H1 (cell line): Measurements from ENCODE around the gene ERGIC2. TPM values are rescaled to one million over a fixed set of nuclear protein-coding genes. Genes with fewer than 3 reads are reported as not detected.

ENCODE experiments used
- CTCF ChIA-PET: fragments of 300-600 bp; sonication (Branson Sonifier 250); formaldehyde crosslinking; loops from one replicate; lab custom pipeline; 2021; ENCODE audit not compliant: partially characterized antibody; lab: Charles Lee
- POLR2A ChIA-PET: fragments of 300-600 bp; sonication (Branson Sonifier 250); formaldehyde crosslinking; loops from one replicate; lab custom pipeline; 2021; ENCODE audit warnings: inconsistent platforms; ENCODE audit not compliant: partially characterized antibody; lab: Charles Lee
- DNase-seq, 2 experiments: peaks; one replicate each; pipeline versions ENCODE4 v3.0.0 to v3.0.0-alpha.2; 2010 to 2022; ENCODE audit warnings: low spot score in 2 of 2, low read depth in 1 of 2, mixed read lengths in 1 of 2
- FAIRE-seq: peaks from 2 replicates; lab custom pipeline; 2011; peaks lifted over from hg19 to GRCh38; lab: Jason Lieb, UNC
- H2AFZ ChIP-seq: 2 replicates; pipeline ENCODE4 v1.8.1; 2012; ENCODE audit warnings: low read length, inconsistent platforms
- H2AK5ac ChIP-seq: 2 replicates; pipeline ENCODE4 v1.6.1; 2013; ENCODE audit warnings: low read depth, low read length
- H2BK120ac ChIP-seq: replicated peaks from 2 replicates; pipeline ENCODE3; 2013; ENCODE audit warnings: low read depth, low read length, inconsistent platforms
- H2BK12ac ChIP-seq: 2 replicates; pipeline ENCODE4 v1.6.1; 2013; ENCODE audit warnings: low read depth, low read length
- H2BK15ac ChIP-seq: 2 replicates; pipeline ENCODE4 v1.6.1; 2013; ENCODE audit warnings: low read length
- H2BK20ac ChIP-seq: 2 replicates; pipeline ENCODE4 v1.6.1; 2013; ENCODE audit warnings: low read length
- H2BK5ac ChIP-seq: 2 replicates; pipeline ENCODE4 v1.6.1; 2013; ENCODE audit warnings: low read depth, low read length
- H3K14ac ChIP-seq: 2 replicates; pipeline ENCODE4 v1.6.1; 2013; ENCODE audit warnings: inconsistent platforms; ENCODE audit not compliant: insufficient read length
- H3K18ac ChIP-seq: 2 replicates; pipeline ENCODE4 v1.6.1; 2013; ENCODE audit warnings: low read length; ENCODE audit errors: extremely low read depth
- H3K23ac ChIP-seq: 2 replicates; pipeline ENCODE4 v1.6.1; 2013; ENCODE audit warnings: inconsistent platforms; ENCODE audit not compliant: insufficient read length
- H3K23me2 ChIP-seq: 2 replicates; pipeline ENCODE4 v1.6.1; 2013; ENCODE audit warnings: low read depth, low read length
- H3K27ac ChIP-seq: 2 replicates; pipeline ENCODE4 v1.6.1; 2011; ENCODE audit warnings: low read depth, low read length, inconsistent platforms
- H3K27me3 ChIP-seq, 4 experiments: replicated peaks in 1 of 4; 1 replicate in 1 of 4; 2 replicates in 3 of 4; pipeline versions ENCODE4 v1.6.1 to v1.8.1; 2011 to 2013; ENCODE audit warnings: low read length in 3 of 4, mild to moderate bottlenecking in 3 of 4, inconsistent platforms in 2 of 4, mixed read lengths in 2 of 4, moderate library complexity in 1 of 4; ENCODE audit not compliant: control insufficient read depth in 3 of 4, insufficient read depth in 3 of 4; ENCODE audit errors: extremely low read depth in 1 of 4
- H3K36me3 ChIP-seq, 4 experiments: 2 replicates each; pipeline versions ENCODE4 v1.6.1 to v1.8.1; 2011 to 2013; ENCODE audit warnings: mild to moderate bottlenecking in 4 of 4, low read length in 3 of 4, moderate library complexity in 2 of 4, control low read depth in 1 of 4, inconsistent platforms in 1 of 4; ENCODE audit not compliant: insufficient read depth in 4 of 4, control insufficient read depth in 2 of 4
- H3K4ac ChIP-seq: replicated peaks from 2 replicates; pipeline ENCODE3; 2013; ENCODE audit warnings: low read length, low read depth, mixed read lengths, inconsistent platforms; ENCODE audit not compliant: insufficient read length
- H3K4me1 ChIP-seq, 4 experiments: replicated peaks in 1 of 4; 1 replicate in 1 of 4; 2 replicates in 3 of 4; pipeline versions ENCODE4 v1.6.1 to v1.8.1; 2011 to 2013; ENCODE audit warnings: low read length in 3 of 4, inconsistent platforms in 2 of 4, mixed read lengths in 1 of 4; ENCODE audit not compliant: insufficient read depth in 4 of 4, control insufficient read depth in 3 of 4
- H3K4me2 ChIP-seq, 2 experiments: 2 replicates each; pipeline versions ENCODE4 v1.6.1 to v1.8.1; 2011 to 2013; ENCODE audit warnings: low read depth in 2 of 2, low read length in 2 of 2, control low read depth in 1 of 2, inconsistent platforms in 1 of 2, mild to moderate bottlenecking in 1 of 2; ENCODE audit not compliant: insufficient read depth in 1 of 2
- H3K4me3 ChIP-seq, 4 experiments: fragments of 200-600, 300-600 bp in 1 of 4; sonication (generic), shearing (Covaris generic), sonication (Bioruptor Twin) in 1 of 4; 2 replicates each; pipeline versions ENCODE4 v1.5.1 to v1.8.1; 2011 to 2016; ENCODE audit warnings: low read length in 4 of 4, low read depth in 3 of 4, control low read depth in 2 of 4, inconsistent platforms in 2 of 4, mild to moderate bottlenecking in 2 of 4, mixed read lengths in 1 of 4, moderate library complexity in 1 of 4; ENCODE audit not compliant: insufficient read depth in 2 of 4; ENCODE audit errors: extremely low read depth in 1 of 4
- H3K56ac ChIP-seq: replicated peaks from 2 replicates; pipeline ENCODE3; 2013; ENCODE audit warnings: low read depth, mild to moderate bottlenecking, mixed read lengths, low read length, inconsistent platforms; ENCODE audit not compliant: insufficient read length
- H3K79me1 ChIP-seq: 2 replicates; pipeline ENCODE4 v1.6.1; 2013; ENCODE audit warnings: low read depth, low read length, control low read depth
- H3K79me2 ChIP-seq, 2 experiments: 2 replicates each; pipeline versions ENCODE4 v1.6.1 to v1.8.1; 2012 to 2013; ENCODE audit warnings: low read length in 2 of 2, mild to moderate bottlenecking in 2 of 2, inconsistent platforms in 1 of 2; ENCODE audit not compliant: insufficient read depth in 2 of 2, control insufficient read depth in 1 of 2
- H3K9ac ChIP-seq, 4 experiments: replicated peaks in 1 of 4; 1 replicate in 1 of 4; 2 replicates in 3 of 4; pipeline versions ENCODE4 v1.6.1 to v1.8.1; 2011 to 2013; ENCODE audit warnings: low read depth in 3 of 4, low read length in 3 of 4, control low read depth in 2 of 4, mild to moderate bottlenecking in 2 of 4, moderate library complexity in 2 of 4, inconsistent platforms in 1 of 4; ENCODE audit errors: extremely low read depth in 1 of 4
- H3K9me3 ChIP-seq, 2 experiments: 2 replicates each; pipeline versions ENCODE4 v1.6.1 to v1.8.1; 2012 to 2013; ENCODE audit warnings: mild to moderate bottlenecking in 2 of 2, moderate library complexity in 2 of 2, control low read depth in 1 of 2, inconsistent platforms in 1 of 2, low read depth in 1 of 2, low read length in 1 of 2, mixed read lengths in 1 of 2; ENCODE audit not compliant: insufficient read depth in 2 of 2
- H4K20me1 ChIP-seq, 2 experiments: replicated peaks in 1 of 2; 2 replicates each; pipeline versions ENCODE3 to v1.8.1; 2011 to 2013; ENCODE audit warnings: inconsistent platforms in 2 of 2, low read length in 2 of 2, mild to moderate bottlenecking in 1 of 2; ENCODE audit not compliant: insufficient read depth in 2 of 2, control insufficient read depth in 1 of 2
- H4K5ac ChIP-seq: 2 replicates; pipeline ENCODE4 v1.6.1; 2013; ENCODE audit warnings: low read length, low read depth, mixed read lengths, inconsistent platforms; ENCODE audit not compliant: insufficient read length
- H4K8ac ChIP-seq: 2 replicates; pipeline ENCODE4 v1.8.0; 2013; ENCODE audit warnings: mild to moderate bottlenecking, moderate library complexity, low read length, inconsistent platforms; ENCODE audit not compliant: insufficient read depth; ENCODE audit errors: extremely low read depth
- H4K91ac ChIP-seq: replicated peaks from 2 replicates; pipeline ENCODE3; 2013; ENCODE audit warnings: low read length, mixed read lengths, inconsistent platforms; ENCODE audit not compliant: insufficient read length
- CHD2 ChIP-seq: IDR thresholded peaks from 2 replicates; pipeline ENCODE4 v1.6.1; 2012; ENCODE audit warnings: low read length, improper control_type of control experiment
- CTCF ChIP-seq, 3 experiments: IDR thresholded peaks; 1 replicate in 2 of 3; 2 replicates in 1 of 3; pipeline versions ENCODE4 v1.5.1 to v1.6.1; 2011; ENCODE audit warnings: low read length in 3 of 3, mild to moderate bottlenecking in 3 of 3, inconsistent platforms in 2 of 3, low read depth in 1 of 3, moderate library complexity in 1 of 3; ENCODE audit not compliant: insufficient read depth in 1 of 3; ENCODE audit errors: control extremely low read depth in 1 of 3
- JUND ChIP-seq: IDR thresholded peaks from 2 replicates; pipeline ENCODE4 v1.6.1; 2011; ENCODE audit warnings: mild to moderate bottlenecking, improper control_type of control experiment, low read length
- polyA plus RNA-seq, 7 experiments: library from polyadenylated mRNA; depleted of rRNA in 3 of 7; stranded (reverse) in 5 of 7; unstranded in 2 of 7; fragments of >200 nt in 5 of 7; fragments of 200-250 nt in 2 of 7; gene quantifications; 1 replicate in 5 of 7; 2 replicates in 1 of 7; 4 replicates in 1 of 7; pipeline versions ENCODE4 v1.2.1 to v1.2.3, GENCODE V29; 2011 to 2013; ENCODE audit warnings: missing spikeins in 2 of 7, mixed read lengths in 2 of 7
- total RNA-seq: library from RNA; stranded (reverse); fragmentation: NEBNext Ultra II Directional; extraction: Animal tissue kit (Norgen Biotek cat#: 25700); gene quantifications from 2 replicates; pipeline ENCODE4 v1.2.1, GENCODE V29; 2021

The ERGIC2 gene
- total and polyA plus RNA-seq, 2 of the 8 experiments (the other 6 are each of a cell fraction or from before 2014, with no cell fraction given): 16.5 to 61.8 TPM

GRCh38 chr12:29304388-29304787 is 76.6 kb downstream of the ERGIC2 start:
- no peaks in the 10 kb centered on the region for H3K79me2 ChIP-seq
- H2BK15ac ChIP-seq: no peak overlapping the region
- H3K27ac ChIP-seq: no peak overlapping the region
- no peak overlapping the region for H2BK5ac ChIP-seq
- no peaks in the 10 kb centered on the region for H3K4me1 ChIP-seq
- H3K79me1 ChIP-seq: no peaks in the 10 kb centered on the region
- H3K9me3 ChIP-seq: no peaks in the 10 kb centered on the region
- H3K27me3 ChIP-seq: no peaks in the 10 kb centered on the region
- no peaks in the 10 kb centered on the region for H3K23me2 ChIP-seq
- no peak overlapping the region for H4K5ac ChIP-seq
- H4K20me1 ChIP-seq: no peaks in the 10 kb centered on the region
- H3K9ac ChIP-seq: no peak overlapping the region
- no peak overlapping the region for H2BK20ac ChIP-seq
- H4K91ac ChIP-seq: no peak overlapping the region
- H3K14ac ChIP-seq: no peak overlapping the region
- no peak overlapping the region for H2AK5ac ChIP-seq
- H2BK12ac ChIP-seq: no peak overlapping the region
- no peak overlapping the region for H3K18ac ChIP-seq
- CTCF ChIA-PET: interaction anchor here (6.5 kb wide), 1 partner anchor 14 kb away, joined by 55 read pairs; no protein-coding TSS in a partner anchor
- no peak for DNase-seq
- no peak for FAIRE-seq
- no peak overlapping the region for H4K8ac ChIP-seq
- no peaks in the 10 kb centered on the region for H3K36me3 ChIP-seq
- no peak overlapping the region for H2BK120ac ChIP-seq
- no peak overlapping the region for H3K23ac ChIP-seq
- no peak overlapping the region for H2AFZ ChIP-seq
- POLR2A ChIA-PET: no interaction called here
- H3K4ac ChIP-seq: no peak overlapping the region
- H3K56ac ChIP-seq: no peak overlapping the region
- H3K4me3 ChIP-seq: no peak overlapping the region
- no peak overlapping the region for H3K4me2 ChIP-seq
- TF ChIP-seq JUND (no peak), CHD2 (no peak), CTCF (IDR thresholded peaks at IDR 0.05; ENCODE audit: control extremely low read depth in 1 of 3, insufficient read depth in 1 of 3, low read depth in 1 of 3, low read length in 3 of 3) (no peak)
